Osteoblast (primary cell): ENCODE results near the gene INPP5B. TPM values are rescaled to one million over a fixed set of nuclear protein-coding genes. Genes with fewer than 3 reads are reported as not detected.

Experiments
- DNase-seq: peaks from one replicate; pipeline ENCODE4 v3.0.0; 2011; ENCODE audit warnings: low spot score, mixed read lengths; ENCODE audit not compliant: insufficient read length; ENCODE audit errors: missing footprints
- H2AFZ ChIP-seq: 2 replicates; pipeline ENCODE4 v1.6.0; 2011; ENCODE audit warnings: mild to moderate bottlenecking, low read length
- H3K27ac ChIP-seq: 2 replicates; pipeline ENCODE4 v1.5.1; 2011; ENCODE audit warnings: mild to moderate bottlenecking, low read depth, low read length, moderate library complexity
- H3K27me3 ChIP-seq: 2 replicates; pipeline ENCODE4 v1.6.0; 2012; ENCODE audit warnings: mild to moderate bottlenecking, control low read depth, inconsistent platforms, low read length, moderate library complexity; ENCODE audit not compliant: insufficient read depth
- H3K36me3 ChIP-seq: 2 replicates; pipeline ENCODE4 v1.5.1; 2011; ENCODE audit warnings: mild to moderate bottlenecking, low read length, control low read depth, moderate library complexity; ENCODE audit not compliant: insufficient read depth
- H3K4me1 ChIP-seq: 2 replicates; pipeline ENCODE4 v1.5.1; 2011; ENCODE audit warnings: mild to moderate bottlenecking, low read length, control low read depth, moderate library complexity; ENCODE audit not compliant: insufficient read depth
- H3K4me2 ChIP-seq: 2 replicates; pipeline ENCODE4 v1.6.0; 2011; ENCODE audit warnings: mild to moderate bottlenecking, low read length; ENCODE audit not compliant: insufficient read depth
- H3K4me3 ChIP-seq: fragments of 200-600 bp; sonication (generic); 3 replicates; pipeline ENCODE4 v1.5.1; 2012; ENCODE audit warnings: mild to moderate bottlenecking, low read length, inconsistent platforms; ENCODE audit not compliant: insufficient read depth
- H3K79me2 ChIP-seq: 2 replicates; pipeline ENCODE4 v1.6.0; 2012; ENCODE audit warnings: mild to moderate bottlenecking, low read length, control low read depth, inconsistent platforms; ENCODE audit not compliant: insufficient read depth
- H3K9me3 ChIP-seq: 2 replicates; pipeline ENCODE4 v1.5.1; 2011; ENCODE audit warnings: low read depth, low read length, control low read depth
- H4K20me1 ChIP-seq: 2 replicates; pipeline ENCODE4 v1.6.0; 2012; ENCODE audit warnings: mild to moderate bottlenecking, low read length, control low read depth; ENCODE audit not compliant: insufficient read depth
- CTCF ChIP-seq: IDR thresholded peaks from 2 replicates; pipeline ENCODE4 v1.5.1; 2011; ENCODE audit warnings: mild to moderate bottlenecking, low read depth, low read length, moderate library complexity; ENCODE audit errors: extremely low read depth
- total RNA-seq: library from RNA; depleted of rRNA; stranded (reverse); fragments of >200 nt; gene quantifications from 2 replicates; pipeline ENCODE4 v1.2.3, GENCODE V29; 2012

The INPP5B gene
- total RNA-seq, 1 donor, result 39.4 TPM

DNA sequence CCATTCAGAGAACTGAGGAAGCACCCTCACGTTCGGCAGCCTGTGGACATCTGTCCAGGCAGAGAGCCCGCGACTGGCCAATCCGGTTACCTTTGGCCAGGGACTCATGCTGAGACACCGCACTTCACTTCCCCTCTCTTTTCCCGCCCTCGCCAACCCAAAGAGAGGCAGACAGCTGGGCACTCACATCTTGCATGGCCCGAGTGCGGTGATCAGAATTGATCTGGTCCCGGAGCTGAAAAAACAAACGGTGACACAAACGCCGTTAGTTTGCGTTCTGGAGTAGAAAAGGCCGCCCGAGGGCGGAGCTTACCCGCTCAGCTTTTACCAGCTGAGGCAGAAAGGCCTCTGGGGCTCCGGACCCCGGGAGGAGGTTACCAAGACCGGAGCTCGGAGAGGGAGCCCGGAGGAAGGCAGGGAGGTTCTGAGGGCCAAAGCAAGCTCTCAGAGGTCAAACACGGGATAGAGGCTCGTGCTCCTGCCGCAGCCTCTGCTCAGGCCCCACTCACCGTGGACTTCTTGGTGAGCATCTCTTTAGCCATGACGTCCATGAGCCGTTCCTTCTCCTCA, 42.6 kb upstream of the INPP5B start:
- peaks cover 6% of the 10 kb centered on the region for H4K20me1 ChIP-seq
- H3K79me2 ChIP-seq, result peaks cover 26% of the 10 kb centered on the region
- no peak for DNase-seq
- TF ChIP-seq CTCF, result no peak
- H3K4me3 ChIP-seq, result peak overlapping the region; percentile 95
- peak overlapping the region; percentile 70 for H3K27ac ChIP-seq
- no peaks in the 10 kb centered on the region for H3K9me3 ChIP-seq
- peaks cover 4% of the 10 kb centered on the region for H3K4me1 ChIP-seq
- peaks cover 33% of the 10 kb centered on the region for H3K36me3 ChIP-seq
- H2AFZ ChIP-seq, result peak overlapping the region; percentile 97
- H3K27me3 ChIP-seq, result no peaks in the 10 kb centered on the region
- peak overlapping the region; percentile 83 for H3K4me2 ChIP-seq

DNA sequence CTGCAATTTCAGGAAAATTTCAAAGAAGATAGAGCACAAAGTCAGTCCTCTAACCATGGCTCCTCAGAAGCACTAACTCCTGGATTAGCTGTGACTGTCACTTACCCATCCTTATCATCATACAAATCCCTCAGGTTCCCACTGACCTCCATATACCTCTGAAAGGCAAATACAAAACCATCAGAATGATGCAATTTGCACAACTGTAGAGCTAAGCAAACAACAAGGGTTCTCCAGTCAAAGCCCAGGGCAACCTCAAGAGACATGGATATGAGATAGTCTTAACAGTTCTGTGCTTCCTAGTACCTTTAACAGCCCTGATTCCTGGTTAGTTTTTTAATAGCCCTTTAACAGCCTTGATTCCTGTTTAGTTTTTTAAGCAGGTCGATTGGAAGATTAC, 40.8 kb upstream of the INPP5B start:
- Histone ChIP-seq H4K20me1 (peaks cover 6% of the 10 kb centered on the region), H3K4me3 (no peak overlapping the region)
- TF ChIP-seq CTCF, result no peak

GRCh38 chr1:37983546-37983945, 36.7 kb upstream of the INPP5B start:
- no peak for TF ChIP-seq CTCF

More for the DNA sequence above, 40.8 kb upstream of the INPP5B start:
- no peak overlapping the region for H3K27ac ChIP-seq
- H3K4me1 ChIP-seq, result peaks cover 4% of the 10 kb centered on the region
- H3K36me3 ChIP-seq, result peaks cover 45% of the 10 kb centered on the region
- no peak overlapping the region for H2AFZ ChIP-seq
- no peak overlapping the region for H3K4me2 ChIP-seq
- no peak for DNase-seq
- H3K9me3 ChIP-seq, result no peaks in the 10 kb centered on the region
- H3K27me3 ChIP-seq, result no peaks in the 10 kb centered on the region
- peaks cover 26% of the 10 kb centered on the region for H3K79me2 ChIP-seq

GRCh38 chr1:37978541-37978940, 31.7 kb upstream of the INPP5B start:
- H3K27ac ChIP-seq, result no peak overlapping the region
- no peak for TF ChIP-seq CTCF
- H3K36me3 ChIP-seq, result peaks cover 71% of the 10 kb centered on the region

More at GRCh38 chr1:37983546-37983945, 36.7 kb upstream of the INPP5B start:
- Histone ChIP-seq H3K79me2 (peaks cover 14% of the 10 kb centered on the region), H2AFZ (no peak overlapping the region), H3K4me2 (no peak overlapping the region), H3K36me3 (peaks cover 83% of the 10 kb centered on the region), H3K4me3 (no peak overlapping the region), H3K27ac (no peak overlapping the region), H3K4me1 (peaks cover under 1% of the 10 kb centered on the region), H4K20me1 (peaks cover 6% of the 10 kb centered on the region), H3K27me3 (no peaks in the 10 kb centered on the region), H3K9me3 (no peaks in the 10 kb centered on the region)
- no peak for DNase-seq

More at GRCh38 chr1:37978541-37978940, 31.7 kb upstream of the INPP5B start:
- peaks cover 5% of the 10 kb centered on the region for H3K79me2 ChIP-seq
- no peak overlapping the region for H3K4me3 ChIP-seq
- H2AFZ ChIP-seq, result no peak overlapping the region
- H3K9me3 ChIP-seq, result no peaks in the 10 kb centered on the region
- H4K20me1 ChIP-seq, result no peaks in the 10 kb centered on the region
- H3K4me2 ChIP-seq, result no peak overlapping the region
- no peak for DNase-seq
- H3K27me3 ChIP-seq, result no peaks in the 10 kb centered on the region
- H3K4me1 ChIP-seq, result no peaks in the 10 kb centered on the region
